H1 (cell line): ENCODE data around the gene TMC3. TPM values are rescaled to one million over a fixed set of nuclear protein-coding genes. Genes with fewer than 3 reads are reported as not detected.

Experiments
- CTCF ChIA-PET: fragments of 300-600 bp; sonication (Branson Sonifier 250); formaldehyde crosslinking; loops from one replicate; lab custom pipeline; 2021; ENCODE audit not compliant: partially characterized antibody; lab: Charles Lee
- POLR2A ChIA-PET: fragments of 300-600 bp; sonication (Branson Sonifier 250); formaldehyde crosslinking; loops from one replicate; lab custom pipeline; 2021; ENCODE audit warnings: inconsistent platforms; ENCODE audit not compliant: partially characterized antibody; lab: Charles Lee
- DNase-seq, 2 experiments: peaks; one replicate each; pipeline versions ENCODE4 v3.0.0 to v3.0.0-alpha.2; 2010 to 2022; ENCODE audit warnings: low spot score in 2 of 2, low read depth in 1 of 2, mixed read lengths in 1 of 2
- FAIRE-seq: peaks from 2 replicates; lab custom pipeline; 2011; peaks lifted over from hg19 to GRCh38; lab: Jason Lieb, UNC
- H2AFZ ChIP-seq: 2 replicates; pipeline ENCODE4 v1.8.1; 2012; ENCODE audit warnings: low read length, inconsistent platforms
- H2AK5ac ChIP-seq: 2 replicates; pipeline ENCODE4 v1.6.1; 2013; ENCODE audit warnings: low read depth, low read length
- H2BK120ac ChIP-seq: replicated peaks from 2 replicates; pipeline ENCODE3; 2013; ENCODE audit warnings: low read depth, low read length, inconsistent platforms
- H2BK12ac ChIP-seq: 2 replicates; pipeline ENCODE4 v1.6.1; 2013; ENCODE audit warnings: low read depth, low read length
- H2BK15ac ChIP-seq: 2 replicates; pipeline ENCODE4 v1.6.1; 2013; ENCODE audit warnings: low read length
- H2BK20ac ChIP-seq: 2 replicates; pipeline ENCODE4 v1.6.1; 2013; ENCODE audit warnings: low read length
- H2BK5ac ChIP-seq: 2 replicates; pipeline ENCODE4 v1.6.1; 2013; ENCODE audit warnings: low read depth, low read length
- H3K14ac ChIP-seq: 2 replicates; pipeline ENCODE4 v1.6.1; 2013; ENCODE audit warnings: inconsistent platforms; ENCODE audit not compliant: insufficient read length
- H3K18ac ChIP-seq: 2 replicates; pipeline ENCODE4 v1.6.1; 2013; ENCODE audit warnings: low read length; ENCODE audit errors: extremely low read depth
- H3K23ac ChIP-seq: 2 replicates; pipeline ENCODE4 v1.6.1; 2013; ENCODE audit warnings: inconsistent platforms; ENCODE audit not compliant: insufficient read length
- H3K23me2 ChIP-seq: 2 replicates; pipeline ENCODE4 v1.6.1; 2013; ENCODE audit warnings: low read depth, low read length
- H3K27ac ChIP-seq: 2 replicates; pipeline ENCODE4 v1.6.1; 2011; ENCODE audit warnings: low read depth, low read length, inconsistent platforms
- H3K27me3 ChIP-seq, 4 experiments: replicated peaks in 1 of 4; 1 replicate in 1 of 4; 2 replicates in 3 of 4; pipeline versions ENCODE4 v1.6.1 to v1.8.1; 2011 to 2013; ENCODE audit warnings: low read length in 3 of 4, mild to moderate bottlenecking in 3 of 4, inconsistent platforms in 2 of 4, mixed read lengths in 2 of 4, moderate library complexity in 1 of 4; ENCODE audit not compliant: control insufficient read depth in 3 of 4, insufficient read depth in 3 of 4; ENCODE audit errors: extremely low read depth in 1 of 4
- H3K36me3 ChIP-seq, 4 experiments: 2 replicates each; pipeline versions ENCODE4 v1.6.1 to v1.8.1; 2011 to 2013; ENCODE audit warnings: mild to moderate bottlenecking in 4 of 4, low read length in 3 of 4, moderate library complexity in 2 of 4, control low read depth in 1 of 4, inconsistent platforms in 1 of 4; ENCODE audit not compliant: insufficient read depth in 4 of 4, control insufficient read depth in 2 of 4
- H3K4ac ChIP-seq: replicated peaks from 2 replicates; pipeline ENCODE3; 2013; ENCODE audit warnings: low read length, low read depth, mixed read lengths, inconsistent platforms; ENCODE audit not compliant: insufficient read length
- H3K4me1 ChIP-seq, 4 experiments: replicated peaks in 1 of 4; 1 replicate in 1 of 4; 2 replicates in 3 of 4; pipeline versions ENCODE4 v1.6.1 to v1.8.1; 2011 to 2013; ENCODE audit warnings: low read length in 3 of 4, inconsistent platforms in 2 of 4, mixed read lengths in 1 of 4; ENCODE audit not compliant: insufficient read depth in 4 of 4, control insufficient read depth in 3 of 4
- H3K4me2 ChIP-seq, 2 experiments: 2 replicates each; pipeline versions ENCODE4 v1.6.1 to v1.8.1; 2011 to 2013; ENCODE audit warnings: low read depth in 2 of 2, low read length in 2 of 2, control low read depth in 1 of 2, inconsistent platforms in 1 of 2, mild to moderate bottlenecking in 1 of 2; ENCODE audit not compliant: insufficient read depth in 1 of 2
- H3K4me3 ChIP-seq, 4 experiments: fragments of 200-600, 300-600 bp in 1 of 4; sonication (generic), shearing (Covaris generic), sonication (Bioruptor Twin) in 1 of 4; 2 replicates each; pipeline versions ENCODE4 v1.5.1 to v1.8.1; 2011 to 2016; ENCODE audit warnings: low read length in 4 of 4, low read depth in 3 of 4, control low read depth in 2 of 4, inconsistent platforms in 2 of 4, mild to moderate bottlenecking in 2 of 4, mixed read lengths in 1 of 4, moderate library complexity in 1 of 4; ENCODE audit not compliant: insufficient read depth in 2 of 4; ENCODE audit errors: extremely low read depth in 1 of 4
- H3K56ac ChIP-seq: replicated peaks from 2 replicates; pipeline ENCODE3; 2013; ENCODE audit warnings: low read depth, mild to moderate bottlenecking, mixed read lengths, low read length, inconsistent platforms; ENCODE audit not compliant: insufficient read length
- H3K79me1 ChIP-seq: 2 replicates; pipeline ENCODE4 v1.6.1; 2013; ENCODE audit warnings: low read depth, low read length, control low read depth
- H3K79me2 ChIP-seq, 2 experiments: 2 replicates each; pipeline versions ENCODE4 v1.6.1 to v1.8.1; 2012 to 2013; ENCODE audit warnings: low read length in 2 of 2, mild to moderate bottlenecking in 2 of 2, inconsistent platforms in 1 of 2; ENCODE audit not compliant: insufficient read depth in 2 of 2, control insufficient read depth in 1 of 2
- H3K9ac ChIP-seq, 4 experiments: replicated peaks in 1 of 4; 1 replicate in 1 of 4; 2 replicates in 3 of 4; pipeline versions ENCODE4 v1.6.1 to v1.8.1; 2011 to 2013; ENCODE audit warnings: low read depth in 3 of 4, low read length in 3 of 4, control low read depth in 2 of 4, mild to moderate bottlenecking in 2 of 4, moderate library complexity in 2 of 4, inconsistent platforms in 1 of 4; ENCODE audit errors: extremely low read depth in 1 of 4
- H3K9me3 ChIP-seq, 2 experiments: 2 replicates each; pipeline versions ENCODE4 v1.6.1 to v1.8.1; 2012 to 2013; ENCODE audit warnings: mild to moderate bottlenecking in 2 of 2, moderate library complexity in 2 of 2, control low read depth in 1 of 2, inconsistent platforms in 1 of 2, low read depth in 1 of 2, low read length in 1 of 2, mixed read lengths in 1 of 2; ENCODE audit not compliant: insufficient read depth in 2 of 2
- H4K20me1 ChIP-seq, 2 experiments: replicated peaks in 1 of 2; 2 replicates each; pipeline versions ENCODE3 to v1.8.1; 2011 to 2013; ENCODE audit warnings: inconsistent platforms in 2 of 2, low read length in 2 of 2, mild to moderate bottlenecking in 1 of 2; ENCODE audit not compliant: insufficient read depth in 2 of 2, control insufficient read depth in 1 of 2
- H4K5ac ChIP-seq: 2 replicates; pipeline ENCODE4 v1.6.1; 2013; ENCODE audit warnings: low read length, low read depth, mixed read lengths, inconsistent platforms; ENCODE audit not compliant: insufficient read length
- H4K8ac ChIP-seq: 2 replicates; pipeline ENCODE4 v1.8.0; 2013; ENCODE audit warnings: mild to moderate bottlenecking, moderate library complexity, low read length, inconsistent platforms; ENCODE audit not compliant: insufficient read depth; ENCODE audit errors: extremely low read depth
- H4K91ac ChIP-seq: replicated peaks from 2 replicates; pipeline ENCODE3; 2013; ENCODE audit warnings: low read length, mixed read lengths, inconsistent platforms; ENCODE audit not compliant: insufficient read length
- ATF3 ChIP-seq: IDR thresholded peaks from 2 replicates; pipeline ENCODE4 v1.6.1; 2011; ENCODE audit warnings: low read depth, mild to moderate bottlenecking, low read length; ENCODE audit not compliant: insufficient read depth
- BRCA1 ChIP-seq: IDR thresholded peaks from 2 replicates; pipeline ENCODE4 v1.6.1; 2012; ENCODE audit warnings: low read depth, low read length, improper control_type of control experiment
- CREB1 ChIP-seq: IDR thresholded peaks from 2 replicates; pipeline ENCODE4 v1.6.1; 2012; ENCODE audit warnings: inconsistent platforms
- CTBP2 ChIP-seq: IDR thresholded peaks from 2 replicates; pipeline ENCODE4 v1.7.0; 2011; ENCODE audit warnings: borderline replicate concordance, mild to moderate bottlenecking, moderate library complexity, mixed read lengths, low read length; ENCODE audit not compliant: insufficient read depth, insufficient read length
- EGR1 ChIP-seq: IDR thresholded peaks from 2 replicates; pipeline ENCODE4 v1.6.1; 2011; ENCODE audit warnings: low read depth, low read length, borderline replicate concordance
- HDAC6 ChIP-seq: IDR thresholded peaks from one replicate; pipeline ENCODE4 v1.7.1; 2012; ENCODE audit warnings: low read depth, mild to moderate bottlenecking, inconsistent platforms, low read length, moderate library complexity
- PHF8 ChIP-seq: fragments of 200-600 bp; sonication (generic); conservative IDR thresholded peaks from 2 replicates; pipeline ENCODE4 v1.7.1; 2012; ENCODE audit warnings: low read depth, mild to moderate bottlenecking, inconsistent platforms, low read length, moderate library complexity
- POLR2A ChIP-seq, 2 experiments: IDR thresholded peaks; 1 replicate in 1 of 2; 2 replicates in 1 of 2; pipeline ENCODE4 v1.6.1; 2011; ENCODE audit warnings: low read depth in 2 of 2, low read length in 2 of 2, mild to moderate bottlenecking in 2 of 2; ENCODE audit errors: control extremely low read depth in 1 of 2
- RFX5 ChIP-seq: IDR thresholded peaks from 2 replicates; pipeline ENCODE4 v1.6.1; 2011; ENCODE audit warnings: low read depth, low read length, improper control_type of control experiment, borderline replicate concordance
- SP2 ChIP-seq: IDR thresholded peaks from 2 replicates; pipeline ENCODE4 v1.6.1; 2012; ENCODE audit warnings: mild to moderate bottlenecking, low read length, inconsistent platforms
- SRF ChIP-seq: IDR thresholded peaks from 2 replicates; pipeline ENCODE4 v1.6.1; 2011; ENCODE audit warnings: mild to moderate bottlenecking, low read depth, low read length, moderate library complexity
- TCF12 ChIP-seq: IDR thresholded peaks from 2 replicates; pipeline ENCODE4 v1.6.1; 2011; ENCODE audit warnings: low read depth, mild to moderate bottlenecking, low read length
- WGBS, 2 experiments: shearing (Covaris generic) in 1 of 2; methylation state at CpG; one replicate each; pipeline versions ENCODE4 v1.1.6 to v1.1.7; 2013 to 2015; ENCODE audit warnings: low lambda C conversion rate in 2 of 2, mixed read lengths in 2 of 2, inconsistent platforms in 1 of 2, low coverage in 1 of 2, missing lambda C conversion rate in 1 of 2; ENCODE audit not compliant: insufficient replicate concordance in 2 of 2, insufficient coverage in 1 of 2, insufficient read length in 1 of 2; ENCODE audit errors: extremely low coverage in 1 of 2, missing lambda C conversion rate in 1 of 2; 5-methylcytosine and 5-hydroxymethylcytosine counted together
- polyA plus RNA-seq, 7 experiments: library from polyadenylated mRNA; depleted of rRNA in 3 of 7; stranded (reverse) in 5 of 7; unstranded in 2 of 7; fragments of >200 nt in 5 of 7; fragments of 200-250 nt in 2 of 7; gene quantifications; 1 replicate in 5 of 7; 2 replicates in 1 of 7; 4 replicates in 1 of 7; pipeline versions ENCODE4 v1.2.1 to v1.2.3, GENCODE V29; 2011 to 2013; ENCODE audit warnings: missing spikeins in 2 of 7, mixed read lengths in 2 of 7
- total RNA-seq: library from RNA; stranded (reverse); fragmentation: NEBNext Ultra II Directional; extraction: Animal tissue kit (Norgen Biotek cat#: 25700); gene quantifications from 2 replicates; pipeline ENCODE4 v1.2.1, GENCODE V29; 2021

The TMC3 gene
- total and polyA plus RNA-seq, 2 of the 8 experiments (the other 6 are each of a cell fraction or from before 2014, with no cell fraction given), result not detected

DNA sequence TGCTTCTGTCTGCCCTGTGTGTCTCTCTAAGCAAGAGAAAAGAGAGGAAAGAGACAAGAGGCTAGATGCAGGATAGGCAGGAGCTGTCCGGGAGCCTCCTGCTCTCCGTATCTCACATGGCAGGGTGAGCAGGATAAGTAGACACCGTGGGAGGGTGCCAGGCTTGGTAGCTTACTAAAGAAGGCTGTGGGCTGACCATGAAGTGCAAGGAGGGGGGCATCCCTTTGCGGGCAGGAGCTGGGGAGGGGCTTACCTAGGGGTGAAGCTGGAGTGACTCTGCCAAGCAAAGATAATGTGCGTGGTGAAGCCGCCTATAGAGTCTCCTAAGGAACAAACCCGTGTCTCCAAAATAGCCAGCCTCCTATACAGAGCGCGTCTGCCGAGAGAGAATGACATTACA is 33.7 kb upstream of the TMC3 start:
- no peaks in the 10 kb centered on the region for H3K23me2 ChIP-seq
- no peak for FAIRE-seq
- WGBS, 2 experiments, result 93% methylated on average over 10 of the region's 10 CpGs; no CpG with 5 or more reads in 1 of the 2 experiments
- no peak overlapping the region for H2BK120ac ChIP-seq
- no peak overlapping the region for H3K56ac ChIP-seq
- H3K9me3 ChIP-seq, result no peaks in the 10 kb centered on the region
- H4K5ac ChIP-seq, result no peak overlapping the region
- no peak overlapping the region for H2BK12ac ChIP-seq
- H2BK5ac ChIP-seq, result no peak overlapping the region
- H3K4ac ChIP-seq, result no peak overlapping the region
- no peak overlapping the region for H3K4me2 ChIP-seq
- no peaks in the 10 kb centered on the region for H3K27me3 ChIP-seq
- H2AK5ac ChIP-seq, result no peak overlapping the region
- no peak overlapping the region for H3K18ac ChIP-seq
- H4K8ac ChIP-seq, result no peak overlapping the region
- no peak overlapping the region for H2BK15ac ChIP-seq
- H3K27ac ChIP-seq, result no peak overlapping the region
- no peak overlapping the region for H2BK20ac ChIP-seq
- H3K4me1 ChIP-seq, result peaks cover 0 to 3% (median 0%) of the 10 kb centered on the region in 4 experiments; a peak in 1 of 7 replicates
- H3K14ac ChIP-seq, result no peak overlapping the region
- no peak overlapping the region for H3K9ac ChIP-seq
- no peak for DNase-seq
- POLR2A ChIA-PET, result no interaction called here
- no peaks in the 10 kb centered on the region for H4K20me1 ChIP-seq
- no peaks in the 10 kb centered on the region for H3K36me3 ChIP-seq
- CTCF ChIA-PET, result interaction anchor here (0.6 to 4.5 kb wide), 8 partner anchors 28 to 574 kb away, joined by 3 to 25 read pairs (median 3); no protein-coding TSS in a partner anchor
- H2AFZ ChIP-seq, result no peak overlapping the region
- no peak overlapping the region for H4K91ac ChIP-seq
- no peaks in the 10 kb centered on the region for H3K79me1 ChIP-seq
- H3K4me3 ChIP-seq, result no peak overlapping the region
- no peak overlapping the region for H3K23ac ChIP-seq
- H3K79me2 ChIP-seq, result no peaks in the 10 kb centered on the region
- TF ChIP-seq PHF8 (no peak), ATF3 (no peak), CREB1 (no peak), EGR1 (no peak), HDAC6 (no peak), TCF12 (no peak), BRCA1 (no peak), CTBP2 (no peak), SP2 (no peak), SRF (no peak), POLR2A (IDR thresholded peaks at IDR 0.05; ENCODE audit: control extremely low read depth in 1 of 2, low read depth in 2 of 2, low read length in 2 of 2) (no peak), RFX5 (no peak)
